Colonic mucosa (tissue), 4 donors: ENCODE data around the gene RNU2-63P. TPM values are rescaled to one million over a fixed set of nuclear protein-coding genes. Genes with fewer than 3 reads are reported as not detected.
"Not testable (repeated sequence)": the region's sequence is repeated elsewhere in the genome, so short reads cannot be mapped to it uniquely, and the experiment has no call there.

Experiments used
- DNase-seq: peaks from one replicate; pipeline ENCODE4 v3.0.0-alpha.2; 2020
- H3K27ac ChIP-seq: fragments of 200-600 bp; one replicate; pipeline ENCODE4 v1.8.0; 2021
- H3K27me3 ChIP-seq: fragments of 200-600 bp; one replicate; pipeline ENCODE4 v1.8.0; 2021
- H3K36me3 ChIP-seq: fragments of 200-600 bp; one replicate; pipeline ENCODE4 v1.8.0; 2021
- H3K4me1 ChIP-seq: fragments of 200-600 bp; one replicate; pipeline ENCODE4 v1.8.0; 2021; ENCODE audit warnings: mild to moderate bottlenecking
- H3K4me3 ChIP-seq: fragments of 200-600 bp; one replicate; pipeline ENCODE4 v1.8.0; 2021
- H3K9ac ChIP-seq, 2 donors: one replicate each; pipeline ENCODE4 v1.7.0; 2013; ENCODE audit warnings: control low read depth in 2 of 2, low read depth in 2 of 2, low read length in 2 of 2
- H3K9me3 ChIP-seq: fragments of 200-600 bp; one replicate; pipeline ENCODE4 v1.8.0; 2021
- intact Hi-C: fragments of 100-400 bp; cut with DNase I; formaldehyde crosslinking; loops from one replicate; pipeline ENCODE4 v1.14.1; 2022
- total RNA-seq, 2 donors: library from RNA; stranded (reverse); fragmentation: NEBNext Ultra II Directional in 1 of 2; extraction: Animal tissue kit (Norgen Biotek cat#: 25700) in 1 of 2; gene quantifications; one replicate each; pipeline ENCODE4 v1.2.1, GENCODE V29; 2021
- TF ChIP-seq, protein P1 (sequence below): fragments of 200-600 bp; IDR thresholded peaks from one replicate; pipeline ENCODE4 v1.8.0; 2022; ENCODE audit warnings: antibody characterized with exemption, mild to moderate bottlenecking
- donor health status: healthy.
- donor health status: DM: no; HTN: no; CAD: no.
- donor health status: DM: no; HTN: no; CAD: no.

RNU2-63P gene
- total RNA-seq, 2 donors from 2014 or later: 2.3 to 5.7 TPM

DNA sequence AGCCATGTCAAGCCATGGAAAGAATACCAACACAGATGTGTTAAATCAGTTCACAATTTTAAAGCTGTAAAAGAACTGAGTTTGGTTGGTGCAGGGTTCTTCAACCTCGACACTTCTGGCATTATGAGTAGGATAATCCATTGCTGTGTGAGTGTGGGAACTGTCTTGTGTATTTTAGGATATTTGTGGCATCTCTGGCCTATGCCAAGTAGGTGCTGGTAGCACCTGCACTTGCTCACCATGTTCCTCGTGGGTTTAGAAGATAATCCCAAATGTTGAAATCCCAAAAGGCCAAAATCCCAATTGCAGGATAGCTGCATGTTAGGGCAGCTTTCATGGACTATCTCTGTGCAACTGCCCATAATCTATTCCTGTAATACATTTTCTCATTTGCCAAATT lies 35.4 kb upstream of the RNU2-63P start:
- peaks cover 10% of the 10 kb centered on the region for H3K4me1 ChIP-seq
- TF ChIP-seq, protein P1, sequence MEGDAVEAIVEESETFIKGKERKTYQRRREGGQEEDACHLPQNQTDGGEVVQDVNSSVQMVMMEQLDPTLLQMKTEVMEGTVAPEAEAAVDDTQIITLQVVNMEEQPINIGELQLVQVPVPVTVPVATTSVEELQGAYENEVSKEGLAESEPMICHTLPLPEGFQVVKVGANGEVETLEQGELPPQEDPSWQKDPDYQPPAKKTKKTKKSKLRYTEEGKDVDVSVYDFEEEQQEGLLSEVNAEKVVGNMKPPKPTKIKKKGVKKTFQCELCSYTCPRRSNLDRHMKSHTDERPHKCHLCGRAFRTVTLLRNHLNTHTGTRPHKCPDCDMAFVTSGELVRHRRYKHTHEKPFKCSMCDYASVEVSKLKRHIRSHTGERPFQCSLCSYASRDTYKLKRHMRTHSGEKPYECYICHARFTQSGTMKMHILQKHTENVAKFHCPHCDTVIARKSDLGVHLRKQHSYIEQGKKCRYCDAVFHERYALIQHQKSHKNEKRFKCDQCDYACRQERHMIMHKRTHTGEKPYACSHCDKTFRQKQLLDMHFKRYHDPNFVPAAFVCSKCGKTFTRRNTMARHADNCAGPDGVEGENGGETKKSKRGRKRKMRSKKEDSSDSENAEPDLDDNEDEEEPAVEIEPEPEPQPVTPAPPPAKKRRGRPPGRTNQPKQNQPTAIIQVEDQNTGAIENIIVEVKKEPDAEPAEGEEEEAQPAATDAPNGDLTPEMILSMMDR: no peak
- H3K4me3 ChIP-seq: no peak overlapping the region
- no peaks in the 10 kb centered on the region for H3K27me3 ChIP-seq
- H3K9me3 ChIP-seq: no peaks in the 10 kb centered on the region
- no peak overlapping the region for H3K9ac ChIP-seq
- no peaks in the 10 kb centered on the region for H3K36me3 ChIP-seq
- H3K27ac ChIP-seq: no peak overlapping the region
- intact Hi-C loops: no loop called here
- DNase-seq: no peak

DNA sequence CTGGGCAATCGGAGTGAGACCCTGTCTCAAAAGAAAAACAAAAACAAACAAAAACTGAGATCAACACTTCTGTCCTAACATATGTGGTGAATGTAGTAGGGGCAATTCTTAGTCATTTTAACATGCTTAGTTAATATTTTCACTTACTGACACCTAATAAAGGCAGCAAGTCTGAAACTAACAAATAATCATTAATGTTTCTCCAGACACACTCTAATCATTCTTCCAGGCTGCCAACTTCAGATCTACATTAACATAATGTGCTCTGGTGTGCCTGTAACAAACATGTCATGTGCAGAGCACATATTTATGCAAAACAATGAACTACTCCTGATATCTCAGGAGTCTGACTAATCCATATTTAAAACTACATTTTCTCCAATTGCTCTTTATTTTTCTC lies 33.3 kb upstream of the RNU2-63P start:
- no peaks in the 10 kb centered on the region for H3K9me3 ChIP-seq
- H3K9ac ChIP-seq: no peak overlapping the region
- TF ChIP-seq, protein P1: no peak
- no peaks in the 10 kb centered on the region for H3K36me3 ChIP-seq
- no peak for DNase-seq
- H3K27me3 ChIP-seq: no peaks in the 10 kb centered on the region
- intact Hi-C loops: no loop called here
- no peak overlapping the region for H3K27ac ChIP-seq
- no peak overlapping the region for H3K4me3 ChIP-seq
- peaks cover 5% of the 10 kb centered on the region for H3K4me1 ChIP-seq

DNA sequence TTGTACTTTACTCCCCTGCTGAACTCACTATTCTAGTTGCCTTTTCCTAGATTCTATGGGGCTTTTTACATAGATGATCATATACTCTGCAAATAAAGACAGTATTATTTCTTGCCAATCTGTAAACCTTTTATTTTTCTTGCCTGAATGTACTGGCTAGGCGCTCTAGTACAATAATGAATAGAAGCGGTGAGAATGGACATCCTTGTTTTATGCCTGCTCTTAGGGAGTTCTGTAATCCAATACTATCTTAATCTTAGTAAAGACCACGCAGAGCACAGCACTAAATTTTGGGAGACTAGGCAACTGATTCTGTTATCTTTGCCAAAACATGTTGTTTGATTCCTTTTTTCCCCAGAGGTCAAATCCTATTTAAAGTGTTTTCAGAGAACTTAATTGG lies 32.2 kb upstream of the RNU2-63P start:
- no peak overlapping the region for H3K27ac ChIP-seq
- TF ChIP-seq, protein P1: no peak
- H3K4me3 ChIP-seq: no peak overlapping the region
- DNase-seq: no peak
- H3K27me3 ChIP-seq: no peaks in the 10 kb centered on the region
- intact Hi-C loops: no loop called here
- H3K36me3 ChIP-seq: no peaks in the 10 kb centered on the region
- no peaks in the 10 kb centered on the region for H3K9me3 ChIP-seq
- H3K9ac ChIP-seq: no peak overlapping the region
- H3K4me1 ChIP-seq: no peaks in the 10 kb centered on the region

DNA sequence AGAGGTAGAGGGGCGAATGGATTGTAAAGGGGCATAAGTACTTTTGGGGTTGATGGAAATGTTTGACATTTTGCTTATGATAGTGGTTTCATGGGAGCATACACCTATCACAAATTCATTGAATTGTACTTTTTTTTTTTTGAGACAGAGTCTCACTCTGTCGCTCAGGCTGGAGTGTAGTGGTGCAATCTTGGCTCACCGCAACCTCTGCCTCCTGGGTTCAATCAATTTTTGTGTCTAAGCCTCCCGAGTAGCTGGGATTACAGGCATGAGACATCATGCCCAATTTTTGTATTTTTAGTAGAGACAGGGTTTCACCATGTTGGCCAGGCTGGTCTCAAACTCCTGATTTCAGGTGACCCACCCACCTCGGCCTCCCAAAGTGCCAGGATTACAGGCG lies 29.2 kb upstream of the RNU2-63P start:
- H3K9me3 ChIP-seq, DNase-seq, intact Hi-C loops, H3K36me3 ChIP-seq, H3K27me3 ChIP-seq, H3K4me3 ChIP-seq, H3K9ac ChIP-seq, H3K27ac ChIP-seq, H3K4me1 ChIP-seq: not testable (repeated sequence)

DNA sequence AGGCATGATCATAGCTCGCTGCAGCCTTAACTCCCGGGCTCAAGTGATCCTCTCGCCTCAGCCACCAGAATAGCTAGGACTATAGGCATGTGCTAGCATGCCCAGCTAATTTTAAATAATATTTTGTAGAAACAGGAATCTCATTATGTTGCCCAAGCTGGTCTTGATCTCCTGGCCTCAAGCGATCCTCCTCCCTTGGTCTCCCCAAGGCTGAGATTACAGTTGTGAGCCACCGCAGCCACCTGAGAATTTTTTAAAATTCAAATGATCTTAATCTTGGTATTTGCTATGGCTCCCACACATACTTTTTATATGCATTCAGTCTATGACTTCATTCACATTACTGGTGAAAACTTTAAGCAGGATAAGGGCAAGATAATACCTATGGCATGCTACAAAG lies 26.1 kb upstream of the RNU2-63P start:
- no peak overlapping the region for H3K27ac ChIP-seq
- H3K27me3 ChIP-seq: no peaks in the 10 kb centered on the region
- no peaks in the 10 kb centered on the region for H3K36me3 ChIP-seq
- no peaks in the 10 kb centered on the region for H3K4me1 ChIP-seq
- H3K9me3 ChIP-seq: no peaks in the 10 kb centered on the region
- no peak for DNase-seq
- TF ChIP-seq, protein P1: no peak
- H3K9ac ChIP-seq: no peak overlapping the region
- no peak overlapping the region for H3K4me3 ChIP-seq
- intact Hi-C loops: no loop called here

DNA sequence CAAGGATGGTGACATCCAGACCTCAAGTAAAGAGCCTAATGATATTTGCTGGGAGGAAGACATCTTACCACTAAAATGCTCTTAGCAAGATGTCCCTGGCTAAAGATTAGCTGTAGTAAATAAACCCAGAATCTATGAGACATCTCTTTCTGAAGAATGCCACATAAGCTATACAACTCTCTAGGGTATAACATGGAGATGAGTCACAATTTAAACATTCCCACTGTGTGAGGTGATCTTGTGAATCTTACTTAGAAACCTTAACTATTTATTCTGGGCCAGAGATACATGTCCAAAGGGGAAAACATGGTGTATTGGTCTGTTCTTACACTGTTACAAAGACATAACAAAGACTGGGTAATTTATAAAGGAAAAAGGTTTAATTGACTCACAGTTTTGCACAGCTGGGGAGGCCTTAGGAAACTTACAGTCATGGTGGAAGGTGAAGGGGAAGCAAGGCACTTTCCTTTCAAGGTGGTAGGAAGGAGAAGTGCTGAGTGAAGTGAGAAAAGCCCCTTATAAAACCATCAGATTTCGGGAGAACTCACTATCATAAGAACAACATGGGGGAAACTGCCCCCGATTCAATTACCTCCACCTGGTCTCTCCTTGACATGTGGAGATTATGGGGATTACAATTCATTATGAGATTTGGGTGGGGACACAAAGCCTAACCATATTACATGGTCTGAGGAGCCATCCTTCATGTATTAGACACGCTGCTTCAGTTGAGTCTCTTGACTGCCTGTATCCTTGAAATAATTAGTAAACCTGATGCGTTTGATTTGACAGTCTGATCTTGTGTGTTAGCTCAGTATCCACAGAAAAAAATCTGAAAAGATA lies 22.1 kb upstream of the RNU2-63P start:
- no peak overlapping the region for H3K4me3 ChIP-seq
- TF ChIP-seq, protein P1: no peak

More for the DNA sequence above, 22.1 kb upstream of the RNU2-63P start:
- no peak for DNase-seq
- Histone ChIP-seq H3K27me3 (no peaks in the 10 kb centered on the region), H3K27ac (no peak overlapping the region), H3K9ac (no peak overlapping the region), H3K36me3 (peaks cover 4% of the 10 kb centered on the region), H3K9me3 (no peaks in the 10 kb centered on the region), H3K4me1 (no peaks in the 10 kb centered on the region)
- intact Hi-C loops: no loop called here
